H1 (cell line): ENCODE data around the gene MRPL43. TPM values are rescaled to one million over a fixed set of nuclear protein-coding genes. Genes with fewer than 3 reads are reported as not detected.

Experiments
- CTCF ChIA-PET: fragments of 300-600 bp; sonication (Branson Sonifier 250); formaldehyde crosslinking; loops from one replicate; lab custom pipeline; 2021; ENCODE audit not compliant: partially characterized antibody; lab: Charles Lee
- POLR2A ChIA-PET: fragments of 300-600 bp; sonication (Branson Sonifier 250); formaldehyde crosslinking; loops from one replicate; lab custom pipeline; 2021; ENCODE audit warnings: inconsistent platforms; ENCODE audit not compliant: partially characterized antibody; lab: Charles Lee
- DNase-seq, 2 experiments: peaks; one replicate each; pipeline versions ENCODE4 v3.0.0 to v3.0.0-alpha.2; 2010 to 2022; ENCODE audit warnings: low spot score in 2 of 2, low read depth in 1 of 2, mixed read lengths in 1 of 2
- FAIRE-seq: peaks from 2 replicates; lab custom pipeline; 2011; peaks lifted over from hg19 to GRCh38; lab: Jason Lieb, UNC
- H2AFZ ChIP-seq: 2 replicates; pipeline ENCODE4 v1.8.1; 2012; ENCODE audit warnings: low read length, inconsistent platforms
- H2AK5ac ChIP-seq: 2 replicates; pipeline ENCODE4 v1.6.1; 2013; ENCODE audit warnings: low read depth, low read length
- H2BK120ac ChIP-seq: replicated peaks from 2 replicates; pipeline ENCODE3; 2013; ENCODE audit warnings: low read depth, low read length, inconsistent platforms
- H2BK12ac ChIP-seq: 2 replicates; pipeline ENCODE4 v1.6.1; 2013; ENCODE audit warnings: low read depth, low read length
- H2BK15ac ChIP-seq: 2 replicates; pipeline ENCODE4 v1.6.1; 2013; ENCODE audit warnings: low read length
- H2BK20ac ChIP-seq: 2 replicates; pipeline ENCODE4 v1.6.1; 2013; ENCODE audit warnings: low read length
- H2BK5ac ChIP-seq: 2 replicates; pipeline ENCODE4 v1.6.1; 2013; ENCODE audit warnings: low read depth, low read length
- H3K14ac ChIP-seq: 2 replicates; pipeline ENCODE4 v1.6.1; 2013; ENCODE audit warnings: inconsistent platforms; ENCODE audit not compliant: insufficient read length
- H3K18ac ChIP-seq: 2 replicates; pipeline ENCODE4 v1.6.1; 2013; ENCODE audit warnings: low read length; ENCODE audit errors: extremely low read depth
- H3K23ac ChIP-seq: 2 replicates; pipeline ENCODE4 v1.6.1; 2013; ENCODE audit warnings: inconsistent platforms; ENCODE audit not compliant: insufficient read length
- H3K23me2 ChIP-seq: 2 replicates; pipeline ENCODE4 v1.6.1; 2013; ENCODE audit warnings: low read depth, low read length
- H3K27ac ChIP-seq: 2 replicates; pipeline ENCODE4 v1.6.1; 2011; ENCODE audit warnings: low read depth, low read length, inconsistent platforms
- H3K27me3 ChIP-seq, 4 experiments: replicated peaks in 1 of 4; 1 replicate in 1 of 4; 2 replicates in 3 of 4; pipeline versions ENCODE4 v1.6.1 to v1.8.1; 2011 to 2013; ENCODE audit warnings: low read length in 3 of 4, mild to moderate bottlenecking in 3 of 4, inconsistent platforms in 2 of 4, mixed read lengths in 2 of 4, moderate library complexity in 1 of 4; ENCODE audit not compliant: control insufficient read depth in 3 of 4, insufficient read depth in 3 of 4; ENCODE audit errors: extremely low read depth in 1 of 4
- H3K36me3 ChIP-seq, 4 experiments: 2 replicates each; pipeline versions ENCODE4 v1.6.1 to v1.8.1; 2011 to 2013; ENCODE audit warnings: mild to moderate bottlenecking in 4 of 4, low read length in 3 of 4, moderate library complexity in 2 of 4, control low read depth in 1 of 4, inconsistent platforms in 1 of 4; ENCODE audit not compliant: insufficient read depth in 4 of 4, control insufficient read depth in 2 of 4
- H3K4ac ChIP-seq: replicated peaks from 2 replicates; pipeline ENCODE3; 2013; ENCODE audit warnings: low read length, low read depth, mixed read lengths, inconsistent platforms; ENCODE audit not compliant: insufficient read length
- H3K4me1 ChIP-seq, 4 experiments: replicated peaks in 1 of 4; 1 replicate in 1 of 4; 2 replicates in 3 of 4; pipeline versions ENCODE4 v1.6.1 to v1.8.1; 2011 to 2013; ENCODE audit warnings: low read length in 3 of 4, inconsistent platforms in 2 of 4, mixed read lengths in 1 of 4; ENCODE audit not compliant: insufficient read depth in 4 of 4, control insufficient read depth in 3 of 4
- H3K4me2 ChIP-seq, 2 experiments: 2 replicates each; pipeline versions ENCODE4 v1.6.1 to v1.8.1; 2011 to 2013; ENCODE audit warnings: low read depth in 2 of 2, low read length in 2 of 2, control low read depth in 1 of 2, inconsistent platforms in 1 of 2, mild to moderate bottlenecking in 1 of 2; ENCODE audit not compliant: insufficient read depth in 1 of 2
- H3K4me3 ChIP-seq, 4 experiments: fragments of 200-600, 300-600 bp in 1 of 4; sonication (generic), shearing (Covaris generic), sonication (Bioruptor Twin) in 1 of 4; 2 replicates each; pipeline versions ENCODE4 v1.5.1 to v1.8.1; 2011 to 2016; ENCODE audit warnings: low read length in 4 of 4, low read depth in 3 of 4, control low read depth in 2 of 4, inconsistent platforms in 2 of 4, mild to moderate bottlenecking in 2 of 4, mixed read lengths in 1 of 4, moderate library complexity in 1 of 4; ENCODE audit not compliant: insufficient read depth in 2 of 4; ENCODE audit errors: extremely low read depth in 1 of 4
- H3K56ac ChIP-seq: replicated peaks from 2 replicates; pipeline ENCODE3; 2013; ENCODE audit warnings: low read depth, mild to moderate bottlenecking, mixed read lengths, low read length, inconsistent platforms; ENCODE audit not compliant: insufficient read length
- H3K79me1 ChIP-seq: 2 replicates; pipeline ENCODE4 v1.6.1; 2013; ENCODE audit warnings: low read depth, low read length, control low read depth
- H3K79me2 ChIP-seq, 2 experiments: 2 replicates each; pipeline versions ENCODE4 v1.6.1 to v1.8.1; 2012 to 2013; ENCODE audit warnings: low read length in 2 of 2, mild to moderate bottlenecking in 2 of 2, inconsistent platforms in 1 of 2; ENCODE audit not compliant: insufficient read depth in 2 of 2, control insufficient read depth in 1 of 2
- H3K9ac ChIP-seq, 4 experiments: replicated peaks in 1 of 4; 1 replicate in 1 of 4; 2 replicates in 3 of 4; pipeline versions ENCODE4 v1.6.1 to v1.8.1; 2011 to 2013; ENCODE audit warnings: low read depth in 3 of 4, low read length in 3 of 4, control low read depth in 2 of 4, mild to moderate bottlenecking in 2 of 4, moderate library complexity in 2 of 4, inconsistent platforms in 1 of 4; ENCODE audit errors: extremely low read depth in 1 of 4
- H3K9me3 ChIP-seq, 2 experiments: 2 replicates each; pipeline versions ENCODE4 v1.6.1 to v1.8.1; 2012 to 2013; ENCODE audit warnings: mild to moderate bottlenecking in 2 of 2, moderate library complexity in 2 of 2, control low read depth in 1 of 2, inconsistent platforms in 1 of 2, low read depth in 1 of 2, low read length in 1 of 2, mixed read lengths in 1 of 2; ENCODE audit not compliant: insufficient read depth in 2 of 2
- H4K20me1 ChIP-seq, 2 experiments: replicated peaks in 1 of 2; 2 replicates each; pipeline versions ENCODE3 to v1.8.1; 2011 to 2013; ENCODE audit warnings: inconsistent platforms in 2 of 2, low read length in 2 of 2, mild to moderate bottlenecking in 1 of 2; ENCODE audit not compliant: insufficient read depth in 2 of 2, control insufficient read depth in 1 of 2
- H4K5ac ChIP-seq: 2 replicates; pipeline ENCODE4 v1.6.1; 2013; ENCODE audit warnings: low read length, low read depth, mixed read lengths, inconsistent platforms; ENCODE audit not compliant: insufficient read length
- H4K8ac ChIP-seq: 2 replicates; pipeline ENCODE4 v1.8.0; 2013; ENCODE audit warnings: mild to moderate bottlenecking, moderate library complexity, low read length, inconsistent platforms; ENCODE audit not compliant: insufficient read depth; ENCODE audit errors: extremely low read depth
- H4K91ac ChIP-seq: replicated peaks from 2 replicates; pipeline ENCODE3; 2013; ENCODE audit warnings: low read length, mixed read lengths, inconsistent platforms; ENCODE audit not compliant: insufficient read length
- ATF2 ChIP-seq: IDR thresholded peaks from 2 replicates; pipeline ENCODE4 v1.6.1; 2012; ENCODE audit warnings: low read length, inconsistent platforms
- CBX5 ChIP-seq: fragments of 300-800, 300-1000 bp; sonication (generic); IDR thresholded peaks from 2 replicates; pipeline ENCODE4 v1.7.1; 2016; ENCODE audit warnings: antibody characterized with exemption, low read length, low read depth
- CBX8 ChIP-seq: fragments of 300-800, 300-1000 bp; sonication (generic); IDR thresholded peaks from 2 replicates; pipeline ENCODE4 v1.7.1; 2016; ENCODE audit warnings: low read depth, low read length, borderline replicate concordance
- EP300 ChIP-seq, 2 experiments: IDR thresholded peaks; 1 replicate in 1 of 2; 2 replicates in 1 of 2; pipeline ENCODE4 v1.6.1; 2011 to 2012; ENCODE audit warnings: low read depth in 2 of 2, low read length in 2 of 2, mild to moderate bottlenecking in 2 of 2, borderline replicate concordance in 1 of 2, inconsistent platforms in 1 of 2, moderate library complexity in 1 of 2
- GTF2F1 ChIP-seq: IDR thresholded peaks from 2 replicates; pipeline ENCODE4 v1.6.1; 2012; ENCODE audit warnings: low read depth, low read length, improper control_type of control experiment, borderline replicate concordance
- HDAC2 ChIP-seq, 2 experiments: fragments of 300-600 bp in 1 of 2; sonication (generic) in 1 of 2; IDR thresholded peaks; 2 replicates each; pipeline ENCODE4 v1.6.1; 2011 to 2012; ENCODE audit warnings: low read depth in 2 of 2, low read length in 2 of 2, mild to moderate bottlenecking in 2 of 2, moderate library complexity in 2 of 2, borderline replicate concordance in 1 of 2, inconsistent platforms in 1 of 2
- SUZ12 ChIP-seq: fragments of 200-600 bp; sonication (generic); IDR thresholded peaks from 2 replicates; pipeline ENCODE4 v1.6.1; 2012; ENCODE audit warnings: mild to moderate bottlenecking, inconsistent platforms, low read length, moderate library complexity, mixed read lengths
- TAF1 ChIP-seq: IDR thresholded peaks from 2 replicates; pipeline ENCODE4 v1.6.1; 2011; ENCODE audit warnings: mild to moderate bottlenecking, low read depth, low read length
- ZNF274 ChIP-seq: IDR thresholded peaks from 2 replicates; pipeline ENCODE4 v1.7.0; 2012; ENCODE audit warnings: low read length, borderline replicate concordance; ENCODE audit errors: extremely low read depth
- WGBS, 2 experiments: shearing (Covaris generic) in 1 of 2; methylation state at CpG; one replicate each; pipeline versions ENCODE4 v1.1.6 to v1.1.7; 2013 to 2015; ENCODE audit warnings: low lambda C conversion rate in 2 of 2, mixed read lengths in 2 of 2, inconsistent platforms in 1 of 2, low coverage in 1 of 2, missing lambda C conversion rate in 1 of 2; ENCODE audit not compliant: insufficient replicate concordance in 2 of 2, insufficient coverage in 1 of 2, insufficient read length in 1 of 2; ENCODE audit errors: extremely low coverage in 1 of 2, missing lambda C conversion rate in 1 of 2; 5-methylcytosine and 5-hydroxymethylcytosine counted together
- polyA plus RNA-seq, 7 experiments: library from polyadenylated mRNA; depleted of rRNA in 3 of 7; stranded (reverse) in 5 of 7; unstranded in 2 of 7; fragments of >200 nt in 5 of 7; fragments of 200-250 nt in 2 of 7; gene quantifications; 1 replicate in 5 of 7; 2 replicates in 1 of 7; 4 replicates in 1 of 7; pipeline versions ENCODE4 v1.2.1 to v1.2.3, GENCODE V29; 2011 to 2013; ENCODE audit warnings: missing spikeins in 2 of 7, mixed read lengths in 2 of 7
- total RNA-seq: library from RNA; stranded (reverse); fragmentation: NEBNext Ultra II Directional; extraction: Animal tissue kit (Norgen Biotek cat#: 25700); gene quantifications from 2 replicates; pipeline ENCODE4 v1.2.1, GENCODE V29; 2021

The MRPL43 gene
- total and polyA plus RNA-seq, 2 of the 8 experiments (the other 6 are each of a cell fraction or from before 2014, with no cell fraction given) = 74.1 to 149 TPM

GRCh38 chr10:101008823-101009423 is 21.6 kb upstream of the MRPL43 start:
- H4K91ac ChIP-seq = peak overlapping the region; percentile 35
- no peak overlapping the region for H3K4me2 ChIP-seq
- peaks cover 0 to 12% (median 7%) of the 10 kb centered on the region in 4 experiments; a peak in 4 of 7 replicates for H3K4me1 ChIP-seq
- no peak overlapping the region for H3K4ac ChIP-seq
- no peak overlapping the region for H2BK20ac ChIP-seq
- H3K18ac ChIP-seq = no peak overlapping the region; the same call in 1 of the 2 replicates
- H3K27me3 ChIP-seq = no peaks in the 10 kb centered on the region
- no peak overlapping the region for H3K27ac ChIP-seq
- H4K8ac ChIP-seq = no peak overlapping the region
- DNase-seq (no peak), FAIRE-seq (no peak)
- H2BK15ac ChIP-seq = no peak overlapping the region
- no peak overlapping the region for H3K23ac ChIP-seq
- H3K23me2 ChIP-seq = no peaks in the 10 kb centered on the region
- H2AFZ ChIP-seq = no peak overlapping the region
- H3K79me1 ChIP-seq = peaks cover 3% of the 10 kb centered on the region; the same call in 1 of the 2 replicates
- H4K5ac ChIP-seq = no peak overlapping the region
- ChIA-PET POLR2A (interaction anchor here (1.8 to 7.5 kb wide), 2 partner anchors 11 to 19 kb away, joined by 8 to 143 read pairs; partner anchors contain the start of gene LZTS2), CTCF (interaction anchor here (0.5 to 26.8 kb wide), 8 partner anchors 8 to 223 kb away, joined by 3 to 464 read pairs (median 10); partner anchors contain the start of genes LZTS2, MRPL43, PDZD7 and SFXN3)
- no peak overlapping the region for H3K56ac ChIP-seq
- H3K14ac ChIP-seq = no peak overlapping the region
- H3K9ac ChIP-seq = no peak overlapping the region
- peaks cover 9 to 34% (median 20%) of the 10 kb centered on the region in 4 experiments; a peak in 6 of 8 replicates for H3K36me3 ChIP-seq
- H3K9me3 ChIP-seq = no peaks in the 10 kb centered on the region
- no peaks in the 10 kb centered on the region for H3K79me2 ChIP-seq
- 0 out of 2 replicates have a peak overlapping the region, but pooled peaks have one; percentile 75 for H2AK5ac ChIP-seq
- H3K4me3 ChIP-seq = no peak overlapping the region
- H2BK12ac ChIP-seq = no peak overlapping the region
- H4K20me1 ChIP-seq = peaks cover 2 to 13% of the 10 kb centered on the region in 2 experiments
- 93% methylated on average over 6 of the region's 6 CpGs; no CpG with 5 or more reads in 1 of the 2 experiments for WGBS, 2 experiments
- no peak overlapping the region for H2BK5ac ChIP-seq
- H2BK120ac ChIP-seq = no peak overlapping the region
- no peak for TF ChIP-seq GTF2F1
- TF ChIP-seq CBX5 = no peak
- TF ChIP-seq ZNF274 = no peak
- TF ChIP-seq TAF1 = no peak
- TF ChIP-seq SUZ12 = no peak
- TF ChIP-seq CBX8 = no peak
- no peak for TF ChIP-seq EP300 (IDR thresholded peaks at IDR 0.05; ENCODE audit: borderline replicate concordance in 1 of 2, low read depth in 2 of 2, low read length in 2 of 2)
- TF ChIP-seq ATF2 = no peak
- TF ChIP-seq HDAC2 (IDR thresholded peaks at IDR 0.05; ENCODE audit: borderline replicate concordance in 1 of 2, low read depth in 2 of 2, low read length in 2 of 2) = no peak
